ENCODE measurements around the gene MYO3B. TPM values are rescaled to one million over a fixed set of nuclear protein-coding genes. Genes with fewer than 3 reads are reported as not detected.

The MYO3B gene
- total RNA-seq, 1 donor from 2014 or later = not detected

- H3K4me1 ChIP-seq = no peaks in the 10 kb centered on the region
- ATAC-seq = no peak
- no peak overlapping the region for H3K4me3 ChIP-seq
- H3K27me3 ChIP-seq (ENCODE audit: low read depth) = peaks cover 3% of the 10 kb centered on the region
- no peaks in the 10 kb centered on the region for H3K9me3 ChIP-seq
- intact Hi-C loops (cut with DNase I) = no loop called here
- DNase-seq = no peak
- H3K36me3 ChIP-seq = no peaks in the 10 kb centered on the region
- H3K27ac ChIP-seq = no peak overlapping the region
- no peak for TF ChIP-seq CTCF (IDR thresholded peaks at IDR 0.05)
These were observed 65.3 kb downstream of the MYO3B start for GRCh38 chr2:170243118-170243837.

DNA sequence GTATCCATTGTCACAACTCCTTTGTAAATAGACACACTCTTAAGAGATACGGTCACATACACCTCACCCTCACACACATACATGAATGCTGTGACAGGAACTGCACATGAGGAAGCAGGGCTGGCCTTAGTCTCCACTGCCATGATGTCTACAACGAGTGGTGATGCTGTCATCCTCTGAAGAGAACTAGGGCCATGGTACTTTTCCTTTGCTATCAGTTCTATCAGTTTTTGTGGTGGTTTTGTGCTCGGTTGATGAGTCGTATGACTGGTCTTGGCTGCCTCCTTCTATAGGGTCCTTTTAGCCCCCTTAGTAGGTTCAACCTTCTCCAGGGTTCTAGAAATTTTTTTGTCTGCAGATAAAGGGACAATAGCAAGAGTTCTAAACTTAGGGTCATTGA is 66.0 kb downstream of the MYO3B start:
- peaks cover 3% of the 10 kb centered on the region for H3K27me3 ChIP-seq (ENCODE audit: low read depth)
- H3K27ac ChIP-seq = no peak overlapping the region
- H3K9me3 ChIP-seq = no peaks in the 10 kb centered on the region
- intact Hi-C loops (cut with DNase I) = no loop called here
- no peak for TF ChIP-seq CTCF (IDR thresholded peaks at IDR 0.05)
- no peaks in the 10 kb centered on the region for H3K36me3 ChIP-seq
- no peaks in the 10 kb centered on the region for H3K4me1 ChIP-seq
- no peak for DNase-seq
- H3K4me3 ChIP-seq = no peak overlapping the region
- no peak for ATAC-seq

DNA sequence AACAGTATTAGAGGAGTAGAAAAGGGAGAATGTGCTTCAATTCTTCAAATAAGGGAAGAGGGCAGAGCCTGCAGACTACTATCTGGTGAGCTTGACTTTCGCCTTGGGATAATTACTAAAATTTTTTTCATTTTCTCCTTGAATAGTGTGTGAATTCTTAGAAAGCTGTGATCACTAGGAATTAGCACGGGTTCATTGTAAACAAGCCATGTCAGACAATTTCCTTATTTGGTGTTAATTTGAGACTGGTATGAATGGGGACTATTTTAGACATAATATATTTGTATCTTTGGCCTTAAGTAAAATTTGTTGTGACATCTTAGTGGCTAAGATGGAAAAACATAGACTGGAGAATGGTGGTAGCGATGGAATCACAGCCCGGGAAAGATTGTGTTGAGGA is 66.6 kb downstream of the MYO3B start:
- intact Hi-C loops (cut with DNase I) = no loop called here
- Histone ChIP-seq H3K27me3 (ENCODE audit: low read depth) (peaks cover 3% of the 10 kb centered on the region), H3K4me1 (no peaks in the 10 kb centered on the region), H3K27ac (no peak overlapping the region), H3K36me3 (no peaks in the 10 kb centered on the region), H3K9me3 (no peaks in the 10 kb centered on the region), H3K4me3 (no peak overlapping the region)
- no peak for TF ChIP-seq CTCF (IDR thresholded peaks at IDR 0.05)
- DNase-seq = no peak
- no peak for ATAC-seq

- intact Hi-C loops (cut with DNase I) = no loop called here
These were observed 67.4 kb downstream of the MYO3B start for GRCh38 chr2:170245312-170245711.

GRCh38 chr2:170247333-170247732 is 69.4 kb downstream of the MYO3B start:
- H3K4me1 ChIP-seq = no peaks in the 10 kb centered on the region
- no peak overlapping the region for H3K27ac ChIP-seq
- H3K36me3 ChIP-seq = no peaks in the 10 kb centered on the region
- peaks cover 1% of the 10 kb centered on the region for H3K27me3 ChIP-seq (ENCODE audit: low read depth)
- TF ChIP-seq CTCF (IDR thresholded peaks at IDR 0.05) = no peak
- ATAC-seq = no peak
- H3K4me3 ChIP-seq = no peak overlapping the region
- DNase-seq = no peak
- intact Hi-C loops (cut with DNase I) = no loop called here
- no peaks in the 10 kb centered on the region for H3K9me3 ChIP-seq

More at GRCh38 chr2:170245312-170245711, 67.4 kb downstream of the MYO3B start:
- H3K27ac ChIP-seq = no peak overlapping the region
- H3K36me3 ChIP-seq = no peaks in the 10 kb centered on the region
- no peaks in the 10 kb centered on the region for H3K9me3 ChIP-seq
- H3K27me3 ChIP-seq (ENCODE audit: low read depth) = peaks cover 3% of the 10 kb centered on the region
- TF ChIP-seq CTCF (IDR thresholded peaks at IDR 0.05) = no peak
- ATAC-seq (no peak), DNase-seq (no peak)
- H3K4me1 ChIP-seq = no peaks in the 10 kb centered on the region
- no peak overlapping the region for H3K4me3 ChIP-seq

Data from lower lobe of right lung (tissue), 2 donors.